Measurements from ENCODE around the gene MYH7. TPM values are rescaled to one million over a fixed set of nuclear protein-coding genes. Genes with fewer than 3 reads are reported as not detected.

MYH7 gene
- not detected in 2 replicates for total RNA-seq

DNA sequence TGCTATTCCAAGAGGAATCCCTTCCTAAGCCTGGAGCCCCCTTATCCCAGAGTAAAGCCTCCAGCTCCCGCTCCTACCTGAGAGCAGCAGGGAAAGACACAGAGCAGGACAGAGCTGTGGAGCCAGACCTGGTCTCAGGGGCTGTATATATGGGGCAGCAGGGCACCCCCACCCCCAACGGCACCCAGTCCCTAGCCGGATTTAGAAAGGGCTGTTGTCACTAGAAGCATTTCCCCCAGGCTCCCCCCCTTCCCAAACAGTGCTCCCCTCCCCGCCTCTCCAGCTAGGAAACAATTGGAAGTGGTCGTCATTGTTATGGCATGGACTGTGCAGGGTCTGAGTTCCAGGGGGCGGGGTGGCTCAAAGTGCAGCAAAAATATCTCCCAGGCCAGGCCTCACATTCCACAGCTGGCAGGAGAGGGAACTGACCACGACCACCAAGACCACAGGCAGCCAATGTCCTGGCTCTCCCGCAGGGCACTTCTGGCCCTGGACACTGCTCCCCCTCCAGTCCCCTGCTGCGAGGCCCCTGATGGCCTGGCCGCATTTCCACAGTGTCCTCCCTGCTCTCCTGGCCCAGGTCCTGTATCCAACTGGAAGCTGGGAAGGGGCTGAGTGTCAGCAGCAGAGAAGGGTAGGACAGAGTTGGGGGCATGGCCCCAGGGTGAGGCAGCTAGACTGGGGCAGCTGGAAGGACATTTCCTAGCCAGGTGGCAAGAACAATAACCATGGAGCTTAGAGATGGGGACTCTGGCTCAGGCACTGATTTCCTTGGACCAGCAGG is at the start of gene MYH7:
TSS of gene MYH7 (minus strand) at position 118 of the 784 bp plus-strand sequence. CDS start 1,928 bp downstream, outside the sequence.

DNA sequence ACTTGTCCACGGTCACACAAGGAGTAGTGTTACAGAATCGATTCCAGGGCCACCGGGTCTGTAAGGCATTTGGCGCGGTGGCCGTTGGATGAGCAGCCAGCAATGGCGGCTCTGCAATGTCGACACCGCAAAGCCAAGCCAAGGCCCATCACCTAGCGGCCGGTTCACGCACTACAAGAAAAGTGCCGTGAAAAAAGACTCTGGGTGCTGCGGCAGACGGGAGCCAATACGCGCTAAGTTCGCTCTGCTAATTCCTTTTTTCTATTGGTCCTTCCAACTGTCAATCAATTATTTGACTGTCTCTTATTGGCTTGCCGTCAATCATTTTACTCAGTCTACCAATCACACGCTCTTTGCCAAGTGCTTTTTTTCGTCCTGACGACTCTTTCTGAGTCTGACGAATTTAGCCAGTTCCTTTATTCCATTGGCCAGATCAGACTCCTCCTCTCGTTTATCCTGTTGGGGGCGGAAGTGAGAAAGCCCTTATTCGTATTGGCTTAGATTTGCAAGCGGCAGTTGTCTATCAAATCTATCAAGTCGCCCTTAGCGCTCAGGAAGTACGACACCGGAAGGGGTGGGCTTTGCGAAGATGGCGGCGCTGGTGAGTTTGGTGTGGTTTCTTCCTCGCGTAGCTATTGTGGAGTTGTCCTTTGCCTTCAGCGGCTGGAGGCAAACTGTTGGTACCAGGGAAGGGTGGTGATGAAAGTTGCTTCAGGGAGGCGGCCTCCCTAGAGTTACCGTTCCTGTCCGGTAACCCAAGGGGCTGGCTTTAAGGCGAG is 33.9 kb upstream of the MYH7 start, which contains the start of gene NGDN:
TSS of gene NGDN (plus strand) at position 577 of the 779 bp plus-strand sequence. CDS start at position 590, 13 bp downstream.

DNA sequence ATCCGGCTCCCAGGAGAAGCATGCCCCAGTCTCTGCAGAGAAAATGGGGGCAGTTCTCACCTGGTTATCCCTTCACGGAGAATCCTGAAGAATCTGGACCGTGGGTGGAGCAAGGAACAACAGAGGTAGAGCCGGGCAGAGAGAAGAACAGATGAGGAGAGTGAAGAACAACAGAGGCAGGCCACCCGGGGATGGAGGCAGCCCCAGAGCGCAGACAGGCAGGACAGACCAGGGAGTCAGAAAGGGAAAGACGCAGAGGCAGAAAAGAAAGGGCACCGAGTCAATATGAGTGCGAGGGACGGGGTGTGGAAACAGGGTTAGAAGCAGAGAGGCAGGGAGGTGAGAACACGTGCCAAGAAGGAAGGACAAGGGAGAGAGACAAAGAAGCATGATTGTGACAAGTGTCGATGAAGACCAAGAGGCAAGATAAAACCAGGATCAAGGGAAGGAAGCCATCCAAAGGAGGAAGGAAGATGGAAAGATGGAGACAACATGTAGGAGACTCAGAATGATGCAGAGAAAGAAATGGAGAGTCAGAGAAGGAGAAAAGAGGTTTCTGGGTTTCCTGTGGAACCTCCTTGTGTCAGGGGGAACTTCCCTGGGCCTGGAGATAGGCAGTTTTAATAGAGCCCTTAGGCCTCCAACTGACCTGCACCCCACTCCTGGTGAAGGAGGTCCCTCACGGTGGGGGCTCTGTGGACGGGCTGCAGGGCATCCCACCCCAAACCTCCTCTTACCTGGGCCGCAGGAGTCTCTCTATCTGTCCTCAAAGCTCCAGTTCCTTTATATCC is 27.7 kb downstream of the MYH7 start, which contains the start of gene MYH6:
TSS of gene MYH6 (minus strand) at position 758 of the 791 bp plus-strand sequence. CDS start 1,050 bp downstream, outside the sequence.

DNA sequence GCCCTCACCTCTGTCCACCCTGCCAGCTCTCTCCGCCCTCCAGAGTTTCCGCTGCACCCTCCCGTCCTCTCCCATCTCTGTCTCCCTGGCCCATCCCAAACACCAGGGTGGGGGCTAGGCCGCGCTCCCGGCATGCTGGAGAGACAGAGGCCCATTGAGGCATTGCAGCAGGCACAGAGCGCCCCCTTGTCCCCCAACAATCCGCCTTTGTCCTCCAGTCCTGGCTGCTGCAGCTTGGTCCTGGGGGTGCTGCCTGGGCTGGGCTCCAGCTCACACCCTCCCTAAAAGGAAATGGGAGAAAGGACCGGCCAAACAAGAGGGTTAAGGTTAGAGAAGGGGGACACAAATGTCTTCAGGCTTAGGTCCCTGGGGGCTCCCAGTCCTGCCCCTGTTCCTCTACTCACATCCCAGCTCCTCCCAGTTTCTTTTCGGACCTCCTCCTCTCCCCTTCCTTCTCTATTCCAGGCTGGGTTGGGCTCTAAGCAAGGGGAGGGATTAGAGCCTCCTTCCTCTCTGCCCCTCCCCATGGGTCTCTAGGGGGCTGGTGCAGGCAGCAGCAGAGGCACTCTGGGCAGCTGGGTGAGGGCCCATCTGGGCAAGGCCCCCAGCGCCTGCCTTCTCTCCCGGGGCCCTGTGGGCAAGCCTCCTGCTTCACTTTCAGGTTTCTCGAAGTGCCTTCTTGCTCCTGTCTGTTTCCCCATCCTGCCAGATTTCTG is 58.8 kb downstream of the MYH7 start, which contains the start of gene CMTM5:
TSS of gene CMTM5 (plus strand) at position 565 of the 716 bp plus-strand sequence. CDS start 206 bp downstream, outside the sequence.

DNA sequence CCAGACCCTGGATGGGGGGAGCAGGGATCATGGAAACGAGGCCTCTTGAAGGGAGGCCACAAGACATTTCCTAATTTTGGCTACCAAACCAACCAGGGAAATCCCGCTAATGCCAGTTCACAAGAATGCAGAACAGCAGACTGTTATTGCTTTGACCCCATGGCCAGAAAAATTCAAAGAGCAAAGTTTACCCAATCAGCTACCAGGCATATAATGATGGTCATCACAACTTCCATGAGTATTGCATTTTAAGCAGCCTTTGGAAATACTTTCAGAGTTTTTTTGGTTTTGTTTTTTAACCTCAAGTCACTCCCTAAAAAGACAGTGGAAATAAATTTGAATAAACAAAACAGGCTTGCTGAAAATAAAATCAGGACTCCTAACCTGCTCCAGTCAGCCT is 63.0 kb downstream of the MYH7 start, which contains the start of gene IL25:
TSS of gene IL25 (plus strand) at position 301 of the 400 bp plus-strand sequence.

DNA sequence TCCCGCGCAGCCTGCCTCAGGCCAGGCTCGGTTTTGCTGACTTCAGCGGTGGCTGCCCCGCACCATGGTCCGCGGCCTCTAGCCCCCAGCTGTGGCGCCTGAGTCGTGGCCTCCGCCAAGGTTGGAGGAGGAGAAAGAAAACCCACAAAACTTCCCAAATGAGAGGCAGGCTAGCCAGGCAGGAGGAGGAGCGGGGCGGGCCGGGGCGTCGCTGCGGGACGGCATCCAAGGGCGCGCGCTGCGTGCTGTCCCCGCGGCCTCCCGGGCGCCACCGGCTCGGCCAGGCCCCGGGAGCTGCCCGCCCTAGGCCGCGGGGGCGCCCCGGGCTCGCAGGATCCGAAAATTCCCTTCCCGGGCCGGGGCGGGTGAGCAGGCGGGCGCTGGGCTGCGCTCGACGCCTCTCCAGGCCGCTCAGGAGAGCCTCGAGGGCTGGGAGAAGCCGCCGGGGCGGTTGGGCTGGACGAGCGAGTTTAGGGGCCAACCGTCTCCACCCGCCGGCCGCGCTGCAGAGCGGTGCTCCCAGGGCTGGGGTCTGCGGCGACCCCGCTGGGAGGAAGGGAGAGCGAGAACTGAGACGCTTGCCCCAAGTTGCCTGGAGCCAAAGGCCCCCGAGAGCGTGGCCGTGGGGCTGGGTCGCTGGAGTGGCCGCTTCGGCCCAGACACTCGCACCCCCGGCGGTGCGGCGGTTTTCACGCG is 70.3 kb downstream of the MYH7 start, which contains the start of gene EFS:
TSS of gene EFS (minus strand) at position 137 of the 696 bp plus-strand sequence. CDS start 147 bp downstream, outside the sequence.

Other genes with a start within 250 kb of the MYH7 start
- not detected in 2 replicates for gene RNF212B, start 197.7 kb downstream of the MYH7 start, total RNA-seq
- 6.7 and 8.2 TPM in 2 replicates for gene HOMEZ, start 149.5 kb downstream of the MYH7 start, total RNA-seq
- 4.9 and 9.9 TPM in 2 replicates for gene PPP1R3E, start 132.8 kb downstream of the MYH7 start, total RNA-seq
- 10.2 and 11.8 TPM in 2 replicates for gene BCL2L2, start 128.8 kb downstream of the MYH7 start, total RNA-seq
- 31.1 and 35.1 TPM in 2 replicates for gene PABPN1, start 114.2 kb downstream of the MYH7 start, total RNA-seq
- gene SLC22A17, start 82.8 kb downstream of the MYH7 start, total RNA-seq, result 26.1 and 33.0 TPM in 2 replicates
- 6.7 and 8.9 TPM in 2 replicates for gene EFS, start 70.5 kb downstream of the MYH7 start, total RNA-seq
- gene IL25, start 62.9 kb downstream of the MYH7 start, total RNA-seq, result not detected in 2 replicates
- gene CMTM5, start 58.6 kb downstream of the MYH7 start, total RNA-seq, result not detected in 2 replicates
- gene MYH6, start 27.4 kb downstream of the MYH7 start, total RNA-seq, result not detected in 2 replicates
- 18.8 and 30.0 TPM in 2 replicates for gene NGDN, start 34.0 kb upstream of the MYH7 start, total RNA-seq
- gene ZFHX2, start 116.1 kb upstream of the MYH7 start, total RNA-seq, result 0.44 TPM in 1 of 2 replicates, not detected in the other
- 12.8 and 18.7 TPM in 2 replicates for gene THTPA, start 120.6 kb upstream of the MYH7 start, total RNA-seq
- gene AP1G2, start 132.1 kb upstream of the MYH7 start, total RNA-seq, result 10.6 and 22.3 TPM in 2 replicates
- not detected in 2 replicates for gene JPH4, start 143.1 kb upstream of the MYH7 start, total RNA-seq
- gene DHRS2, start 200.7 kb upstream of the MYH7 start, total RNA-seq, result 1.7 TPM in 1 of 2 replicates, not detected in the other